ENCODE results near the gene PNCK.

Gene PNCK

DNA sequence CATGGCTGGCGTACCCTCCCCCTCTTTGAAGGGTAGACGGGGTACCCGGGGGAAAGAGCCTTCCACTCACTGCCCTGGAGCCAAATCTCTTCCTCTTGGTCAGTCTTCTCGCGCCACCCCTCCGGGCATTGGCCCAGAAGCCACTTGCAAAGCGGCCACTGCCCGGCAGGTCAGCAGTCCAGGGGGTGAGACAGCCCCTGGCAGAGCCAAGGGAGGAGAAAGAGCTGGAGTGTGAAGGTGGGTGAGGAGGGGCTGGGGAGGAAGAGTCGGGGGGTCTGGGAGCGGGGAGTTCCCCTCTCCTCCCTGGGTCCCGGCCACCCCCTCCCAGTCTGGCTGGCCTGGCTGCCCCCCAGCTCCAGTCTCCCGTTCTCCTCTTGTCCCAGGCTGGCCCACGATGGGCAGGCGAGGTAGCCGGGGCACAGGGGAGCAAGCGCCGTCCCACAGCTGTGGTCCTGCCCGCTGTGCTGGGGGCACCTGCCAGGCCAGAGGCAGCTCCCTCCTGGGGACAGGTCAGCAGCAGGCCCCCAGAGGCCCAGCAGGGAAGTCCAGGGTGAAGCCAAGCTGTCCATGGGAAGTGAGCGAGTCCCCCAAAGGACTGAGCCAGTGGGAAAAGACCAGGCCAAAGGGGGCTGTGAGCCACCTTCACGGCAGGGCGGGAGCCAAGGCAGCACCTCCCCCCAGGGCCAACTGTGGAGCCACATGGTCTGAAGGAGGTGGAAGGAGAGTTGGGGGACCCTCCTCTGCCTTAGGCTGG, 48.2 kb downstream of the PNCK start:
- no peak for DNase-seq

DNA sequence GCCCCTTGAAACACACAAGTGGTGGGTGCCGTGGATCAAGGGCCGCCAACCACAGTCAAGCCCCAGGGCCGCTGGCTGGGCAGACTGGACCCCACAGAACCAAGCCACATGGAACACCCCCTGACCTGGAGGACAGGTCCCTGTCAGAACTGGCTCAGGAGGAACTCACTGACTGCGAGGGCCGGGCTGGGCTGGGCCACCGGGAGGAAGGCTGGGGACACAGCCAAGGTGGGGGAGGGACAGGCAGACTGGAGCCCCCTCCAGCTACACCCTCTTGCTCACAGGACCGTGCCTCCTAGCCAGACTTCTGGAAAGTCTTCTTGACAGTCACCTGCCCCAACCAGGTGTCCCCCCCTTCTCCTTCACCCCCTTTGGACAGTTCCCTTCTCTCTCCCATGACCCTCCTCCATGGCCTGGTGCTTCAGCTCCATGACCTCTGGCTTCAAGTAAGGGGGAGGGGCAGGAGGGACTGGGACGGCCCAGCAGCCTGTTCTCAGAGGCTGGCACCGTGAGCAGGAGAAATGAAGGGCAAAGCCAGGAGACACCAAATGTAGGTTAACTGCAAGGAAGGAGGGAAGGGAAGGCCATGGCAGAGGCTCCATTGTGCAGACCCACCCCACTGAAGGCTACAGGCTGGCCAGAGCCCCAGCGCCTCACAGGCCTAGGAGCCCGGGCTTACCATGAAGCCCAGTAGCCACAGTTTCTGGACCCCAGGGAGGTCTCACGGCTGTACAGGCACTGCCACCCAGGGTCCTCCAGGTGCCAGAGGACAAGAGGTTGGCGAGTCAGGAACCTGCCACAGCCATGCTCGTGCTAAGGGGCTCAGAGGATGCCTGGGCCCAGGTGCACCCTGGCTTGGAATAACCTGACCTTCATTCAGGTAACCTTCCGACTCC, 49.2 kb downstream of the PNCK start:
- DNase-seq = no peak

DNA sequence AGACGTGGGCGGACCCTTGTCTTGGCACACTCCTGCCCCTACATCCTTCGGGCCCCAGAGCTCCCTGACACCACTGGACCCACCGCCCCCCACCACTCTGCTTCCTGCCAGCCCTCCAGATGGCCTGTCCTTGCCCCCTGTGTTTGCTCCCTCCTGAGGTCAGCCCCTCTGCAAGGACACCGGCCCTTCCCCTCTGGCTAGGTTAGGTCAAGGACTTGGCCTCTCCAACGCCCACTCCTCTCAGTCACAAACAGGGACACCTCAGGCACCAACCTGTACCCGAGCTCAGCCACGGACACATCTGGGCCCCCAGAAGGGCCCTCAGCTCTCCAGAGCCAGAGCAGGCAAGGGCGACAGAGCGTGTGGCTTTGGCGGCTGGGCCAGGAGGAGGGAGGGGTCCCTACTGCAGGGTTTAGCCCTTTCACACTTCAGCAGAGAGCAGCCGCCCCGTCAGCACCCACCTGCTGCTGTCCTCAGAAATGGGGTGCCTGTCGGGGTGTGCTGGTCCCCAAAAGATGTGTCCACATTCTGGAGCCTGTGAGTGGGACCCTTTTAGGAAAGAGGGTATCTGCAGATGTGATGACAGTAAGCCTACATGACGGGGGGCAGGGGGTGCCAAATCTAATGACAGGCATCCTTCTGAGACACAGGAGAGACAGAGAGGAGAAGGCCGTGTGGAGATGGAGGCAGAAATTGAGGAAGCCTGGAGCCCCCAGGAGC, 50.1 kb downstream of the PNCK start:
- DNase-seq = no peak

DNA sequence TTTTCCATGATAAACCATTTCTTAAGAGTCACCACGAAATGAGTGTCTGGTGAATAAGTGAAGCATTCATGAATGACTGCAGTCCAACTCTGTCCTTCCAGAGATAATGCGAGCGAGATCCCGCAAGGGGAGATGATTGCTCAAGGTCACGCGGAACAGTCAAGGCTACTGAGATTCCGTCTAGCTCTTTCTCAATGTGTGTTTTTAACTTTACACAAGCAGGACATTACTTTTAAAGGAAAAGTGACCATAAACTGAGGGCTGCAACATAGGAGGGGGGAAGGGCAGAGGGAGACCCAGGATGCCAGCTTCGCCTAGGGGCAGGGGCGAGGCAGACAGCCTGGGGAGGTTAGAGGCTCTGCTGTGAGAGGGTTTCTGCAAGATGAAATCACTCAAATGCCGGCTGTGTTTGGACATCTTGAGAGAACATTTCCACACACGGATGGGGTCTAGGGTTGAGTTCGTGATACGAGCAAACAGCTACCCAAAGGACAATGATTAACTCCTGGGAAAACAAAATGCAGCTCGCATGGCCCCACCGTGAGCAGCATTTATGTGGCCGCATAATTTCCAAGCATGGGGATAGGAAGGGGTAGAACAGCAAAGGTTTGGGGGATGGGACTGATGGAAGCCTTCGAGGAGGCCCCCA, 50.8 kb downstream of the PNCK start:
- no peak for DNase-seq

DNA sequence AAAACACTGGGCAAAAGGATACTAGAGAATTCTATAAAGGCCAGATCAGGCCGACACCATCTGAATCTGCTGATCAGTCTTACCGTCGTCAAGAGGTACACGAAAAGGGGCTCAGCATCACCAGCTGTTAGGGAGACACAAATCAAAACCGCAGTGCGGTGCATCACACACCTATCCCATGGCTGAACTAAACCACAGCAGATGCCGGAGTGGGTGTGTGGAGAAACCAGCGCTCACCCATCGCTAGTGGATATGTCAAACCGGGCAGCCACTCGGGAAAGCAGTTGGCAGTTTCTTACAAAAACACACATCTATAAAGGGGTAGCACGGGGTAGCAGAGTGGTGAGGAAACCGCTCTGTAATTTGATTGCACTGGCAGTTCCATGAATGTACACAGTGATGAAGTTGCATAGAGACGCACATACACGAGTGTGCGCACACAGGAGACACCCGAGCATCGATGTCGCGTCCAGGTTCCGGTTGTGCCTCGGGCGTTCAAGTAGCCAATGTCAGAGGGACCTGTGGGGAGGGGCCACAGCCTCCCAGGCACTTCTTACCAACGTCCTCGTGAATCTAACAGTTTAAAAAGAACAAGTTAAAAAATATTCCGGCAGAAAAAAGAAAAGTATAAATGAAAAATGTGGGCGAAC, 51.5 kb downstream of the PNCK start:
- DNase-seq = no peak

DNA sequence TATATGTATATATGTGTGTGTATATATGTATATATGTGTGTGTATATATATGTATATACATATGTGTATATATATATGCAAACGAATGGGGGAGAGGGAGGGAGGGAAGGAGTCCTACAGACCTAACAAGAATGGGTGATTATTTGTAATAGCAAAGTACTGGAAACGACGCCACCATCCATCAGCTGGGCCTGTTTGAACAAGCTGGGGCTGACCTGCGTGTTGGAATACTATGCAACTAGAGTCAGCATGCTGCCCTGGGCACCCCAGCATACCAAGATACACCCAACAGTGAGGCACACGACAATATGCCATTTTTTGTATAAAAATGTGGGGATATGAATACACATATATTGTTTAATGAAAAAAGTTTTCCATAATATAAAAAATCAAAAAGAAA, 53.0 kb downstream of the PNCK start:
- no peak for DNase-seq

Data from NCI-H1930 (cell line).